ENCODE measurements around the gene RPS6KA2. TPM values are rescaled to one million over a fixed set of nuclear protein-coding genes. Genes with fewer than 3 reads are reported as not detected.
"Not testable (repeated sequence)": the region's sequence is repeated elsewhere in the genome, so short reads cannot be mapped to it uniquely, and the experiment has no call there.

The RPS6KA2 gene
- total RNA-seq, 1 experiment from 2014 or later = 4.2 TPM

DNA sequence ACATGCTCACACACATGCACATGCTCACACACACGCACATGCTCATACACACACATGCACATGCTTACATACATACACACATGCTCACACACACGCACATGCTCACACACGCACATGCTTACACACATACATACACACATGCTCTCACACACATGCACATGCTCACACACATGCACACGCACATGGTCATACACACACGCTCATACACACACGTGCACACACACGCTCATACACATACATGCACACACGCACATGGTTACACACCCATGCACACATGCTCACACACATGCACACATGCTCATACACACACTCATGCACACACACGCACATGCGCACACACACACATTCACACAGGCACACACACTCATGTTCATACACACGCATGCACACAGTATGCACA lies 20.8 kb upstream of the RPS6KA2 start:
- no peaks in the 10 kb centered on the region for H3K9me3 ChIP-seq (replicated peaks)
- H3K27ac ChIP-seq = no peak overlapping the region
- DNase-seq = no peak
- H3K27me3 ChIP-seq = no peaks in the 10 kb centered on the region
- no peak overlapping the region for H3K4me3 ChIP-seq
- H3K36me3 ChIP-seq = no peaks in the 10 kb centered on the region
- no peaks in the 10 kb centered on the region for H3K4me1 ChIP-seq

DNA sequence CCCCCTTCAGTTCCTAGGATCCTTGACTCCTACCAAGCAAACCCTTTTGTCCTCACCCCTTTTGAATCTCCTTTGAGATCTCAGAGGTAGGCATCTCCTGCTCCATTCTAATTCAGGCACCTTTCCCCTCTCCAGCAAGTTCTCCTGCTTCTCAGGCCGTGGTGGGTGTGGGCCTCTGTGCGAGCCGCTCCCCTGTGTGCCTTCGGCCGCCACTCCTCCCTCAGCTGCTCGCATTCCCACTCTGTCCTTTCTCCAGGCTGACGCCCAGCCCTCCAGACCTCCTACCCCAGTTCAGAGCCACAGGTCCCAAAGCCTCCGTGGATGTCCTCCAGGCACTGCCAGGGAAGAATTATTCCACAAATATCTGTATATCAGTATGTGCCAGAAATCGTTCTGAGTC lies 19.7 kb upstream of the RPS6KA2 start:
- H3K4me1 ChIP-seq = no peaks in the 10 kb centered on the region
- no peaks in the 10 kb centered on the region for H3K27me3 ChIP-seq
- no peak overlapping the region for H3K4me3 ChIP-seq
- no peak overlapping the region for H3K27ac ChIP-seq
- H3K36me3 ChIP-seq = no peaks in the 10 kb centered on the region
- DNase-seq = no peak
- no peaks in the 10 kb centered on the region for H3K9me3 ChIP-seq (replicated peaks)

DNA sequence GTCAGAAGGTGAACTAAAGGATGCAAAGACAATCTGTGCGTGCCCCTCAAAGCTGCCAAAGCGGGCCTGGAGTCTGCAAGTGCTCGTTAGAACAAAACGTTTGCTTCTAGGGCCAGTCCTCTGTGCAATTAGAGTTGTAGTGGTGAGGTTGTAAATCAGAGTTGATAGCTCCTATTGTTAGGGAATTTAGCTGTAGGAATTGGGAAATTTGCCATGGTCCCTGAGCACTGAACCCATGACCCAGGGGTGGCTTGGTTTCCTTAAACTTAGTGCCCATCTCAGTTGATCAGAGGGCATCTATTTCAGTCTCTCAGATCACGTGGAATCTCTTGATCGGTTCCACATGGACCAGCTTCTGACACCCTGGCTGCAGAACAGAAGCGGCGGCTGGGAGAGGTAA lies 18.8 kb upstream of the RPS6KA2 start:
- H3K36me3 ChIP-seq = no peaks in the 10 kb centered on the region

DNA sequence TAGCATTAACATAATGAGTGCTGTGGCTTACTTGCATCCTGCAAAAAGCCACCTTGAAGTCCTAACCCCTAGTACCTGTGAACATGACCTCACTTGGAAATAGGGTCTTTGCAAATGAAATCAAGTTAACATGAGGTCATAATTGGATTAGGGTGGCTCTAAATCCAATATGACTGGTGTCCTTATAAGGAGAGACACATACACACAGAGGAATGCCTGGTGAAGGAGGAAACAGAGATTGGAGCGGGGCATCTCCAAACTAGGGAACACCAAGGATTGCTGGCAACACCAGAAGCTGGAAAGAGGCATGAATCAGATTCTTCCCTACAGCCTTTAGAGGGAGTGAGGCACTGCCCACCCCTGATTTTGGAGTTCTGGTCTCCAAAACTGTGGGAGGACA lies 17.6 kb upstream of the RPS6KA2 start:
- no peak overlapping the region for H3K27ac ChIP-seq

More for the DNA sequence above, 18.8 kb upstream of the RPS6KA2 start:
- no peak for DNase-seq
- H3K9me3 ChIP-seq (replicated peaks) = no peaks in the 10 kb centered on the region
- no peak overlapping the region for H3K4me3 ChIP-seq
- no peaks in the 10 kb centered on the region for H3K4me1 ChIP-seq
- H3K27ac ChIP-seq = no peak overlapping the region
- no peaks in the 10 kb centered on the region for H3K27me3 ChIP-seq

DNA sequence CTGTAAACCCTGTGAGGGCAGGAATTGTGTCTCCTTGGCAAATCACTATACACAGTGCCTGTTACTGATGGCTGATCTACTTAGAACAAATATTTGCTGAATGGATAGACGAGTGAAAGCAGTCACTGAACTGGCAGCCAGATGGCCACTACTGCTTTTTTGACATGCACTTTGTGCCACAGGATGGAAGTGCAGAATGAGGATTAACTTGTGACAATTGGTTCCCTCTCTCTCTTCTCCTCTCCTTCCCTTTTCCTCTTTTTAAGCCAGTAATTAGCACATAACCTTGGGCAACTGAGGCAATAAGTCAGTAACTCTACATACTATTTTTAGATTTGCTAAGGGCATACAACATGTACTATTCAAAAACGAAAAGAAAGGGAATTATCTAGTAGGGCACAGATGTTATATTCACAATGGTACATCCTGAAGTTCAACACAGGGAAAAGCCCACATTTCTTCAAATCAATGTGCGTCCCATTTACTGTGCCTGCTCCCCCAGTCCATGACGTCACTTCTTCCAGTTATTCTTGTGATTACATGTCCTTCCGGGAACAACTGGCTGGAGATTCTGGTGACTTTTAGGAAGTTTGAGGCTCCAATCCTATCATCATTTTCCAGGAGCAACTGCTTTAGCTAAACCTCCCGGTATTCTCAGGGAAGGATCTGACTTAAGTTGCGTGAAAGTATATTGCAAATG lies 17.0 kb upstream of the RPS6KA2 start:
- Histone ChIP-seq H3K4me3 (no peak overlapping the region), H3K36me3 (no peaks in the 10 kb centered on the region), H3K4me1 (no peaks in the 10 kb centered on the region), H3K27me3 (no peaks in the 10 kb centered on the region), H3K9me3 (replicated peaks) (no peaks in the 10 kb centered on the region), H3K27ac (no peak overlapping the region)
- no peak for DNase-seq

More for the DNA sequence above, 17.6 kb upstream of the RPS6KA2 start:
- Histone ChIP-seq H3K27me3 (no peaks in the 10 kb centered on the region), H3K9me3 (replicated peaks) (no peaks in the 10 kb centered on the region), H3K4me3 (no peak overlapping the region), H3K36me3 (no peaks in the 10 kb centered on the region), H3K4me1 (no peaks in the 10 kb centered on the region)
- no peak for DNase-seq

DNA sequence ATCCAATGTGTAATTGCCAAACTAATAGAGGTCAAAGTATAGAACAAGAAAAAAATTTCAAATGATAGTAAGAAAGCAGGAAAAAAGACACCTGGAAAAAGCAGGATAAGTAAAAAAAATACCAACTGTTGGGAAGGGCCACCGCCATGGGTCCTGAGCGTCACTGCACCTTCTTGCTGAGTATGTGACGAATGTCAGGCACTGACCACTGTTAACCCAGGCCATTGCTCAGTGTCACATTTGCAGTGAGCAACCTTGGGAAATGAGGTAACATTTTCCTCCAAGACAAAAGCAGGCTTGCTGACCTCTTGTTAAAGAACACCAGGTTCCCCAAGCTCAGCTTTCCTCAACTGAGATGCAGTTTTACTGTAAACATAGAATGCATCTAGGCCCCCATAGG lies 15.6 kb upstream of the RPS6KA2 start:
- H3K9me3 ChIP-seq (replicated peaks) = no peaks in the 10 kb centered on the region
- H3K4me3 ChIP-seq = no peak overlapping the region
- H3K27ac ChIP-seq = no peak overlapping the region
- no peaks in the 10 kb centered on the region for H3K4me1 ChIP-seq
- H3K27me3 ChIP-seq = peaks cover 5% of the 10 kb centered on the region
- no peak for DNase-seq
- H3K36me3 ChIP-seq = no peaks in the 10 kb centered on the region

DNA sequence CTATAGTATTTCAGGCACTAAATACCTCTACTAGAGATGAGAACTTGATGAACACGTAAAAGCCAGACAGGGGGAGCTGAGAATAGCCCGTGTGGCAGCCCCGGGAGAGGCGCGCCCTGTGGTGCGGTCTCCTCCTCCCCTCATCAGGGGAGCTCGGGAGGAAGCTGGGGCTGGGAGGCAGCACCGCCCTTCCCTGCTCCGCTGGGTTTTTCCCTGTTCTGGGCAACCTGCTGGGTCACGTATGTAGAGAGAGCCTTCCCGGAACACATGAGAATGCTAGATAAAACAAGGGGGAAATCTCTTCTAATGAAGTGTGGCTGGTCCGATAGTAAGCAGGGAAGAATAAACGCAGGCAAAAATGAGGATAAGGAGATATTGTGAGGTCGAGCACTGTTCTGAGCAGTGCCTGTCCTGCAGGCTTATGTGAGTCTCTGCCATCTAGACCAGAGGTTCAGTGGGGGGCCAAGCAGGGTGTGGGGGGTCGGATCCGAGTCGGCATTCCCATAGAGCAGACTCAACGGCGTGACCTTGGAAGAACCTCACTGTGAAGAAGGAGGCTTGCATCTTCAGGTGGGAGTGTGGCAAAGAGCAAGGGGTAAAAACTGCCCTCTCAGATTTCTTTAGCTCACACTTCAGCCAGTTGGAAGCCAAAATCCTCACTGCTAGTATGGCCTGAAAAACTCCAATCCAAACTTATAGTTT lies 13.4 kb upstream of the RPS6KA2 start:
- no peak overlapping the region for H3K27ac ChIP-seq
- H3K4me1 ChIP-seq = no peaks in the 10 kb centered on the region
- H3K4me3 ChIP-seq = no peak overlapping the region
- no peaks in the 10 kb centered on the region for H3K9me3 ChIP-seq (replicated peaks)
- H3K36me3 ChIP-seq = no peaks in the 10 kb centered on the region
- DNase-seq = no peak
- peaks cover 5% of the 10 kb centered on the region for H3K27me3 ChIP-seq

DNA sequence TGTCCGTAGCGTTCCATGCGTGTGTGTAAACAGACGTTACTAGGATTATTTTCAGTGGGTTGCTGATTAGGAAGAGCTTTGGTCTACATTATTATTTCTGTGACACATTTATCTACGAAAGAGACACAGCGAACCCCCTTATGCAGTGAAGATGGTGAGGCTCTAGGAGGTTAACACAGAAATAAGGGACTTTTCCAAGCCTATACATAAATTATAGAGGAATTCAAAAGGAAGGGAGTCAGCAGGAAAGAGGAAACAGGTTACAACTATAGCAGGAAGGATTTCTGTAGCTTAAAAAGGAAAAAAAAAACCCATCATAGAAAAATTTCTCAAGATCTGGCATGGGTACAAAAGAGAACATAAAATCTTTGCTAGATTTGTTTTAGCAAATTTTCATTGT lies 12.9 kb upstream of the RPS6KA2 start:
- no peak for DNase-seq
- H3K27me3 ChIP-seq = peaks cover 5% of the 10 kb centered on the region
- no peak overlapping the region for H3K27ac ChIP-seq
- no peak overlapping the region for H3K4me3 ChIP-seq
- H3K9me3 ChIP-seq (replicated peaks) = no peaks in the 10 kb centered on the region
- no peaks in the 10 kb centered on the region for H3K4me1 ChIP-seq
- no peaks in the 10 kb centered on the region for H3K36me3 ChIP-seq

DNA sequence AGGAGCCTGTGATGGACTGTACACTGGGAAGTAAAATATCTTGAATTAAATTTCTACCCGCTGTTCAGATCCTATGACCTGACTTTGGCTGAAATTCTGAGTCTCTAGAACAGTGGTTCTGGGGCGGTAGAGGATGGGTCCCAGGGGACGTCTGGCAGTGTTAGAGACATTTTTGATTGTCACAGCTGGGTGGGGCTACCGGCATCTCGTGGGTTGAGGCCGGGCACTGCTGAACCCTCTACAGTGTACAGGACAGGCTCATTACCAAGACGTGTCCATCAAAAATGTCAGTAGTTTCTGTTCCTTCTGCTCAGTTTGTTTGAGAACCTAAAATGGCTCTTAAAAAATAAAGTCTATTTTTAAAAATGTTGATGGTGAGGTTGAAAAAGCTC lies 11.5 kb upstream of the RPS6KA2 start:
- H3K27ac ChIP-seq = no peak overlapping the region
- H3K4me1 ChIP-seq = no peaks in the 10 kb centered on the region
- no peaks in the 10 kb centered on the region for H3K36me3 ChIP-seq
- no peak overlapping the region for H3K4me3 ChIP-seq
- DNase-seq = no peak
- no peaks in the 10 kb centered on the region for H3K9me3 ChIP-seq (replicated peaks)
- peaks cover 5% of the 10 kb centered on the region for H3K27me3 ChIP-seq

DNA sequence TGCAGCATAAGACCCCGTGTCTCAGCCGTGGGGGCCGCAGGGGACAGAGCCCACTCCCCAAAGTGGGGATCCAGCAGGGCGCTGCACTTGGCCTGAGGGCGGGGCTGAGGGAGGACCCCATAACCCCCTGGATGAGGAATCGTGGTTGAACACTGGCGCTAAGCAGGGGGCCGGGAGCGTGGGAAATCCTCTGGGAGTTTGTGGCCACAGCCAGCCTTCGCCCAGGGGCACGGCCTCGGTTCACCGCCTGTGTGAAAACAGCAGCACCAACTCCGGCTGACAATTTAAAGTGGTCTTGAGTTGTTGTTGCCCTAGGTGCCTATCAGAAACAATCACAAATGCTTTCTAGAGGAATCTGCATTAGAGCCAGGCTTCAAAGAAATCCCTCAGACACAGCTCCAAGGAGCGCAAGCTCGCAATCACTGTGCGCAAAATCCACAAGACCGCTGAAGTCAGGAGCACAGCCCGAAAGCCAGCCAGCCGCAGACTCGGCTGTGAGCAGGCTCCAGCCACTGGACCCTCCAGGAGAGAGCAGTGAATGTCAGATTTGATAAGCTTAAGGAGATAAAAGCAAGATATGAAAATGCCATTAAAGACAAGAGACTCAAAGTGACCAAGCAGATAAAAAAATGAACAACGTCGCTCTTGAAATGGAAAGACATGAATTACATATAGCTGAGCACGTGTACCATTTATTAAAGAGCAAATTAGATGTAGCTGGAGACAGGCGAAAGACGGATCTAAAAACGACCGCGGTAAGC lies 10.9 kb upstream of the RPS6KA2 start:
- no peak for DNase-seq
- Histone ChIP-seq H3K27me3 (peaks cover 5% of the 10 kb centered on the region), H3K4me3 (no peak overlapping the region), H3K4me1 (no peaks in the 10 kb centered on the region), H3K9me3 (replicated peaks) (no peaks in the 10 kb centered on the region), H3K27ac (no peak overlapping the region), H3K36me3 (no peaks in the 10 kb centered on the region)

DNA sequence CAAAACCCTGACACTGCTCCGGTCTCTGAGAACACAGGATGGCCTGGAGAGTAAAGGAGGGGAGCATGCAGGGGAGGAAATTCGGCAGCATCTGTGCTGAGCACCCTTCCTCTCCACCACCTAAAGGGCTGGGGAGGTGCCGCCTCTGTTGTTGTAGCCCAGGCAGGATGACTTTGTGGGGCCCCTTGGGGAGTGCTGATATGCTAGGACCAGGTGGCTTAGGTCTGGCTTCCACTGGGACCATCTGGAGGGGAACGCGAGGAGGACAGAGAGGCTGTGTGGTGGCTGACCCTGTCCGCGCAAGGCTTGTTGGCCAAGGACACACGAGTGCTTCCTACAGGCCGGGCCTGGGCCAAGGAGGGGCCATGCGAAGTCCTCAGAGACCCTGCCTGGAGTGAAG lies 9.9 kb upstream of the RPS6KA2 start:
- no peak overlapping the region for H3K27ac ChIP-seq
- H3K27me3 ChIP-seq = peaks cover 5% of the 10 kb centered on the region

DNA sequence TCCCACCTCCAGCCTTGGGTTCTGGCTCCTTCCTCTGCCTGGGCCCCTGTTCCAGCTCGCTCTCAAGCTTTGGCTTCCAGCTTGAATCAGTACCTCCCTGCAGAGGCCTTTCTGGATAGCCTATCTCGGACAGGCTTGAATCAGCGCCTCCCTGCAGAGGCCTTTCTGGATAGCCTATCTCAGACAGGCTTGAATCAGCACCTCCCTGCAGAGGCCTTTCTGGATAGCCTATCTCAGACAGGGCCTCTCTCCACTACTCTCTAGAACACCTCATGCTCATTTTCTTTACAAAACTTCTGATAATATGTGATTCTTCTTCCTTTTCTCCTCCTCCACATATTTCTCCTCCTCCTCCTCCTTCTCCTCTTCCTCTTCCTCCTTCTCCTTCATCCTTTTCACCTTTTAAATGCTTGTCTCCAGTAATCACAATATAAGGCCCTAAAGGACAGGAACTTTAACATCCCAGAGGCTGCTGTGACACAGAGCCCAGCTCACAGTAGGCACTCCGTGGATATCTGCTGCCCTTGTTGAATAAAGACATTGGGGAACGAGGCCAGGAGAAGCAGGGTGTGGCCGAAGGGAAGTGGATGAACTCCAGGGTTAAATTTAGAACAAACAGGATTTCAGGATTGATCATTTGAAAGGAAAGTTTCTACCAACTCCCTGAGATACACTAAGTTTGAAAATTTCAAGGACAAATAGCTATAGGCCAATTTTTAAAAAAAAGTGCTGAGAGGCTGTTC lies 9.3 kb upstream of the RPS6KA2 start:
- DNase-seq = no peak
- Histone ChIP-seq H3K4me1 (no peaks in the 10 kb centered on the region), H3K27me3 (peaks cover 5% of the 10 kb centered on the region)

More for the DNA sequence above, 9.9 kb upstream of the RPS6KA2 start:
- DNase-seq = no peak
- Histone ChIP-seq H3K4me3 (no peak overlapping the region), H3K4me1 (no peaks in the 10 kb centered on the region), H3K9me3 (replicated peaks) (no peaks in the 10 kb centered on the region), H3K36me3 (no peaks in the 10 kb centered on the region)

DNA sequence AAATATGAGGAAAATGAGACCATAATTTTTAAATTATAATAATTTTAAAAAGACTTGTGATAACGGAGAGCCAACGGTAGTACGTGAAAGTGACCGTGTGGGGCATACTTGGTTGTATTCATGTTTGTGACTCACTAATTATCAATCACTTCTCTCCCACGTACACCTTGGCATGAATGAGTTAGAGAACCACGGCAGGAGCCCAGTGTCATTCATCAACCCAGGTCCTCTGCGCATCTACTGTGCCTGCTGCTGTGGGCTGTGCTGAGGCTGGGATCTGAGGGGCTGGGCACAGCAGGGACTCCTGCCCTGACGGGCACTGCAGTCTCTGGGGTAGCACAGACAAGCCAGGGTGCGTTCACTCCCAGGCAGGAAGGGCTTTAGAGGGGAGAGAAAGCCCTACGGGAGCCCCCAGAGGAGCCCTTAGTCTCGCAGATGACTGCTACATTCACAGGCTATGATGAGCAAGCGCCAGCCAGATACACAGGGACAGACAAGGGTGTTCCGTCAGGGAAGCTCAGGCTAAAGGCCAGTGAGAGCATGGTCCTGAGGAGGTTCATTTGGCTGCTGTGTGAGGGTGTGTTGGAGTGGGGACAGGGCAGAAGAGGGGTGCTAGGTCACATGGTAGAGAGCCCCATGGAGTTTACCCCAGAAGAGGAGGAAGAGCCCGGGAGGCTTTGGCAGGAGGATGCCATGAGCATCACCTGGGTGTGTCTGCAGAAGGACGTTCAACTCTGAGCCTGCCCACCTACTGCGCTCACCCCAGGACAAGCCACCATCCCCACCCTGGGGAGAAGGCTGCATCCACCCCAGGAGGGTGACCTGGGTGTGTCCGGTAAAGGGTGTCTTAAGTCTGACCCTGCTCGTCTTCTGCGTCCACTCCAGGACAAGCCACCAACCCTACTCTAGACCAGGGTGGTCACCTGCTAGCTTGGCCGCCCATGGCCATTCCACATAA lies 8.2 kb upstream of the RPS6KA2 start:
- no peaks in the 10 kb centered on the region for H3K9me3 ChIP-seq (replicated peaks)
- peaks cover 5% of the 10 kb centered on the region for H3K27me3 ChIP-seq
- H3K4me1 ChIP-seq = no peaks in the 10 kb centered on the region
- no peak overlapping the region for H3K27ac ChIP-seq
- DNase-seq = no peak
- no peaks in the 10 kb centered on the region for H3K36me3 ChIP-seq
- no peak overlapping the region for H3K4me3 ChIP-seq

More for the DNA sequence above, 9.3 kb upstream of the RPS6KA2 start:
- no peaks in the 10 kb centered on the region for H3K36me3 ChIP-seq
- no peaks in the 10 kb centered on the region for H3K9me3 ChIP-seq (replicated peaks)
- no peak overlapping the region for H3K27ac ChIP-seq
- H3K4me3 ChIP-seq = no peak overlapping the region

DNA sequence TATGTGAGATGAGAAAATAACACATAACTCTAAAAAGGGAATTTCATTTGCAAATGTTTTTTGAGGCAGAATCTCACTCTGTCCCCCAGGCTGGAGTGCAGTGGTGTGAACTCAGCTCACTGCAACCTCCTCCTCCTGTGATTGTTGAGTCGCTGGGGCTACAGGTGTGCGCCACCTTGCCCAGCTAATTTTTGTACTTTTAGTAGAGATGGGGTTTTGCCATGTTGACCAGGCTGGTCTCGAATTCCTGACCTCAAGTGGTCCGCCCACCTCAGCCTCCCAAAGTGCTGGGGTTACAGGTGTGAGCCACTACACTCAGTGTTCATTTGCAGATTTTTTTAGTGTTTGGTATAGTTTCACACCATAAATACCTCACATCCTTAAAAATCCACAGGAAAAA lies 7.5 kb upstream of the RPS6KA2 start:
- H3K9me3 ChIP-seq (replicated peaks); H3K36me3 ChIP-seq; H3K27ac ChIP-seq; H3K4me3 ChIP-seq; H3K27me3 ChIP-seq; DNase-seq; H3K4me1 ChIP-seq: not testable (repeated sequence)
